HG02981 (cell line): ENCODE data around the gene C1QL2.

Source experiments
- ATAC-seq: cut with Tn5 transposase; IDR thresholded peaks from one replicate; pipeline ENCODE4 v1.9.1; 2021; ENCODE audit warnings: mild to moderate bottlenecking, moderate library complexity; ENCODE audit not compliant: unreplicated experiment

Gene C1QL2

DNA sequence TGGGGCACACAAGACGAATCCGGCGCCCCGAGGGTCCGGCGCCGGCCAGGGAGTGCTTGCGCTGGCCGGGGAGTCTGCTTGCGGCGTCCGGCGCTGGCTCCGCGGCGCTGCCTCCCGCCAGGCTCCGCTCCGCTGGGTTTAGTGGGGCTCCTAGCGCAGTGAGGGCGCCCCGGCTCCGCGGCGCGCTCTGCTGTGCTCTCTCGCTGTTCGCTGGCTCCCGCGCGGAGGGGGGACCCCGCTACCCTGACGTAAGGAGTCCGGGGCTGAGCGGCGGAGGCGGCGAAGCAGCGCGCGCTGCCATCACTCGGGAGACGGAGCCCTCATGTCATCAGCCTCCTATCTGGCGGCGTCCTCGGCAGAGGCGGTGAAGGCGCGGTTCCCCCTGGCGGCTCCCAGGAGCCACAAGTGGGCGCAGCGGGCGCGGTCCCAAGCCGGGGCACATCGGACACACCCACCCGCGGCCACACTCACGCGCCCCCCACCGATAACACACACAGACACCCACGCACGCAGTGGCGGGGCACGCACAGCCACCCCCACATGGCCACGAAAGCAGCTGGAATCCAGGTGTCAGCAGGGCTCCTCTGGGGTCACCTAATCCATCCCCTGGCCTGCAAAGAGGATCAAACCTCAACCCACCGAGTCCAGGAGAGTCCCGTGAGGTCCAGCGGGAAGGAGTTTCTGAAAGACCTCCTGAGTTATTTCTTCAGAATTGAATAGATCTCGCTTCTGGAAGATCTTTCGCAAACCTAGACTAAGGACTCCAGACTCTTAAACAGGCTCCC lies at the start of gene C1QL2:
Gene C1QL2, minus strand, starts transcription at position 189 of the 785 bp plus-strand sequence. CDS start 482 bp downstream, outside the sequence.
- ATAC-seq, result no peak

GRCh38 chr2:119207447-119207846 lies 48.9 kb upstream of the C1QL2 start:
- ATAC-seq, result no peak

DNA sequence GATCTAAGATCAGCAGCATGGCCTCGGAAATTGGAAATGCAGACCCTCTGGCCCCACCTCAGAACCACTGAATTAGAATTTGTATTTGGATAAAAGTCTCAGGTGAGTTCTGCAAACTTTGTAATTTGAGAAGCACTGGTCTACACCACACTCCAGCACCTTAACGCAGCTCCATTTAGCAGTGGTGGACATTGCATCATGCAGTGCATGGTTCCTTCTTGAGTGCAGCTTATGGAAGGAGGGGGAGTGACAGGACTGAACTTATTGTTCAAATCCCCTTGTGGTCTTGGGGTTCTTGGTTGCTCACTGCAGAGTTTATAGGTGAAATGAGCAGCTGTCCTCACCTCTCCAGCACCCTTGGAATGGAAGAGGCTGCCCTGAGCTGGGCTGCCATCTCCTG lies 47.6 kb upstream of the C1QL2 start:
- ATAC-seq, result no peak

GRCh38 chr2:119205001-119205706 lies 46.6 kb upstream of the C1QL2 start:
- ATAC-seq, result no peak

- no peak for ATAC-seq
Measured at GRCh38 chr2:119204525-119204924, 46.0 kb upstream of the C1QL2 start.

DNA sequence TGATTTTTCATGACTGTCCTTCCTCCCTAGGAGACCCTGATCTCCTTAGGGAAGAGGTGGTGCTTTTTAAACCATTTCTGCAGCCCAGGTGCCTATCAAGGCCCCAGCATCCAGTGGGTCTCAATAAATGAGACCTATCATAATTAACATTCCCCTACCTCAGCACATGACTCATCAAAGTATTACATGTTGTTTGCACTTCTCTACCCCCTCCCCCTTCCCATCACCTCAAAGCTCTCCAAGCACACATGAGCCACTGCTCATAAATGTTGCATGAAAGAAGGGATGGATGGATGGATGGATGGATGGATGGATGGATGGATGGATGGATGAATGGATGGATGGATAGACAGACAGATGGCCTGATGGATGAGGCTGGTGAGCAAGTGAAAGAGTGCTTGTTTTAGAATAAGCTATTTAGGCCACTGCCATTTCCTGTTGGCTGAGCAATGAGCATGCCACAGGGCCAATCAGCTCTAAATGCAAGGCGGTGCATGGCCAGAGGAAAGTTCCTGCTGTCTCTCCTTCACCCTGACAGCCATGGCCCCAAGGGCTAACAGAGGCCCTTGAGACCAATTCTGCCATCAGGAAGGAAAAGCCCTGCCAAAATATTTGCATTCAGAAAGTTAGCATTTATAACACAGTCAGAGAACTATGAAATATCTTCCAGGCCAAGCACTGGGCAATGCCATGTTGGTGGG lies 44.2 kb upstream of the C1QL2 start:
- no peak for ATAC-seq

GRCh38 chr2:119201815-119202214 lies 43.3 kb upstream of the C1QL2 start:
- no peak for ATAC-seq

DNA sequence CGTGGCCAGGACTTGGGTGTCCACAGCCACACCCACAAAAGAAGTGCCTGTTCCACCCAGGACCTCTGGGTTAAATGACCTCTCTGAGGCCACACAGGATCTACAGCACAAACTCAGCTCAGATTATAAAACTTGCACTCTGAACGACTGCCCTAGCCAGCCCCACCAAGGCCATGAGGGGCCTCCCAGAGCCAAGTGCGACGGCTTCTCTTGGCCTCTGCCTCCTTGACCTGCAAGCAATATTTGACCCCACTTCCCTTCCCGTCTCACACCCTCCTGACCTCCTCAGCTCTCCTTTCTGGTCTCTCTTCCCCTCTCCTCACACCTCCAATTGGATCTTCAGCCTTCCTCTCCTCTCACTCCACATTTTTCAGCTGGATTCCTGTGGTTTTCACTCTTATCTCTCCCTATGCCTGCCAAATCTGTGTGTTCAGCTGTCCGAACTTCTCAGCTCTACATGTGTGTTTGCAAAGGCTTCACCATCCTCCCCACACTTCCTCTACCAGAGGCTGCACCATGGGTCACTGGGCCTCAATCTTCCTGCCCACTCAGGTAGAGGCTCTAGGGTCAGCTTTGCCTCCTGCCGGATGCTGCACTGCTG lies 39.8 kb upstream of the C1QL2 start:
- ATAC-seq, result no peak

- ATAC-seq, result no peak
Measured at GRCh38 chr2:119197529-119198239, 39.1 kb upstream of the C1QL2 start.

DNA sequence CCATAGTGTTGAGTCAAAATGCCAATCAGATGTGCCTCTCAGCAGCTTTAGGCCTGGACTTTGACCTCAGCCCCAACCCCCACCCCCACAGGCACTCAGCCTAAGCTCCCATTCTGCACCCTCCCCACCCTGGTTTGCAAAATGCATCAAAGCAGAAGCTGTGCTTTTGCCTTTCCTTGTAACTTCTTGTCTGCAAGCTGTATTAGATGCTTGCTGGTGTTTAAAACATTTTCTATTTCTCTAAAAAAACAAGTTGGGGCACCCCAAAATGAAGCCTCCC lies 38.5 kb upstream of the C1QL2 start:
- ATAC-seq, result no peak

GRCh38 chr2:119196301-119197125 lies 38.0 kb upstream of the C1QL2 start:
- no peak for ATAC-seq

DNA sequence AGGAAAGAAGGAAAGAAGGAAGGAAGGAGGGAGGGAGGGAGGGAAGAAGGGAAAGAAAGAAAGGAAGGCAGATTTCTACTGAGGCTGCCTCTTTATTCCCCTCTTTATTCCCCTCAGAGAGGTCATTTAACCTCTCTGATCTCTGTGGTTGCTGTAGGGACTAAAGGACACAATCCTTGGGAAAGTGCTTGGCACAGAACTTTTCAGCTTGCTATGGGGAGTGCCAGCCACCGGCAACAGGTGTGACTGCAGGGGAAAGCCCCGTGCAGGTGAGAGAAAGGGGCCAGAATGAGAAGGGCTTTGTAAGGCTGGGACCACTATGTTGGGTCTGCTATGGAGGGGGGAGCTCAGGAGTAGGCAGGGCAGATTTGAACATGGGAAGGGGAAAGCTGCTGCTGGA lies 37.3 kb upstream of the C1QL2 start:
- ATAC-seq, result no peak

GRCh38 chr2:119195001-119195400 lies 36.5 kb upstream of the C1QL2 start:
- ATAC-seq, result no peak

GRCh38 chr2:119192893-119193292 lies 34.3 kb upstream of the C1QL2 start:
- no peak for ATAC-seq

DNA sequence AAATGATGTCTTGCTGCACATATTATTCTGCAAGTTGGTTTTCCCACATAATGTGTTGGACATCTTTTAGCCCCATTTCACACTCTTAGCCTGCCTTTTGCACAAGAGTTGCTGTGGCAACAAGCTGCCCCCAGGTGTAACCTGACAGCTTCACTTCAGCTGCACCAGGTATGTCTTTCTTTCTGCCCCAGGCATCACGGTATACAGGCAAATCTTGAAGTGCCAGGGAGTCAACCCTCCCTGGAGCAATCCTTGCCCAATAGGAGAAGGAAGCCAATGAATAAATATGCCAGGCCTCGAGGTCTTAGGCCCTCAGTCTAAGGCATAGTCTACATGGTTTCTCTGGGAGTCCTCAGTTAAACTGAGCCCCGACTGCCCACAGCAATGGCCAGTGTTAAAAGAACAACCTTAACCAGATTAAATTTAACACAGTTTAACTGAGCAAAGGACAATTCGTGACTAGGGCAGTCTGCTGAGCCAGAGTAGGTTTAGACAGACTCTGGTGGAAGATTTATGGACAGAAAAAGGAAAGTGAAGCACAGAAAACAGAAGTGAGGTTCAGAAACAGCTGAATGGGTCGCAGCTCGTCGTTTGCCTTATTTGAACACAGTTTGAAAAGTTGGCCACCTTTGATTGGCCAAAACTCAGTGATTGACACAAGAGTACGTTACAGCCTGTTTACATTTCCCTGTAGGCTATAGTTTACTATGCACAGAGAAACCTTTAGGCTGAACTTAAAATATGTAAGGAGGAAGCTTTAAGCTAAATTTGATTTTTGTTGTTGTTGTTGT lies 32.0 kb upstream of the C1QL2 start:
- no peak for ATAC-seq

DNA sequence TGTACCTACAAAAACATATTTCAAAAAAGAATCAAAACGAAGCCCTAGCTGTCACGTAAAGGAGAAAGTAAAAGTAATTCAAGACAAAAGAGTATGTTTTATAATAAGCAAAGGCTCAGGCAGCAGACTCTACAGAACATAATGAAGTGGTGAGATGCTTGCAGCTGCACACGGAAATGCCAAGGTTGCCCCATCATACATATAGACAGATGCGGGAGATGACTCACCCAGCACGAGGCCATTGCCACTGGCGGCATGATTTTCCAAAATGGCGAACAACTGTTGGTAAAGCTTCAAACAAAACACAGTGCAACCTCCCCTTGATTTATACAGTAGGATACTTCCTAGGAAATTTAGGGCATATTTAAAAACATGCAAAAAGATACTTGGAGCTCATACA lies 26.0 kb upstream of the C1QL2 start:
- ATAC-seq, result no peak

GRCh38 chr2:119181791-119182445 lies 23.4 kb upstream of the C1QL2 start:
- ATAC-seq, result no peak

DNA sequence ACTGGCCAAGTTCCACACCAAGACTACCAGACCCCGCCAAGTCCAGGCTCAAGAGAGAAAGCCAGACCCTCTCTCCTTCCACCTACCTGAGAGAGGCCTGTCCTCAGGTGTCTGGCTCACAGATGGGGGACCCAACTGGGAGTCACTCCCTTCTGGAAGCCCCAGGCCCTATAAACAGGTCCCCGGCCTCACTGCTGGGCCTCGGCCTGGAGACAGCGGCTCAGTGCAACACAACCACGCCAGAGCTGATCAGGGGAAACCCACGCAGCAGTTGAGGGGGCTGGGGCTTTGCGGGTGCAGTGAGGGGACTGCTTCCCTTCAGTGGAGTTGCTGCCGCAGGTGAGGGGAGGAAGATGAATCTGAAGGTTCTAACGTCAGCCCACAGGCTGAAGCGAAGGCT lies 22.8 kb upstream of the C1QL2 start:
- ATAC-seq, result no peak

- no peak for ATAC-seq
Measured at GRCh38 chr2:119180892-119181291, 22.3 kb upstream of the C1QL2 start.
